Activated CD4-positive, alpha-beta T cell treated with anti-CD3 and anti-CD28 coated beads for 36 hours (primary cell): Measurements from ENCODE around the gene CTNNB1. TPM values are rescaled to one million over a fixed set of nuclear protein-coding genes. Genes with fewer than 3 reads are reported as not detected.
"Not testable (repeated sequence)": the region's sequence is repeated elsewhere in the genome, so short reads cannot be mapped to it uniquely, and the experiment has no call there.

ENCODE experiments used
- ATAC-seq: fragments of 200-7000 bp; cut with Tn5 transposase; one replicate; pipeline ENCODE4 v1.10.0; 2021; ENCODE audit warnings: mild to moderate bottlenecking, moderate library complexity
- CTCF ChIA-PET: fragments of 350-600 bp; sonication (Branson Sonifier 250); formaldehyde crosslinking; loops from one replicate; lab custom pipeline; 2021; ENCODE audit warnings: antibody characterized with exemption; lab: Charles Lee
- POLR2A ChIA-PET: fragments of 350-600 bp; sonication (Branson Sonifier 250); formaldehyde crosslinking; loops from one replicate; lab custom pipeline; 2021; ENCODE audit warnings: antibody characterized with exemption, inconsistent platforms; lab: Charles Lee
- DNase-seq: peaks from one replicate; pipeline ENCODE4 v3.0.0-alpha.2; 2020
- H3K27ac Mint-ChIP-seq: one replicate; pipeline ENCODE4 v1.8.0; 2021; ENCODE audit warnings: mixed read lengths
- H3K27me3 Mint-ChIP-seq: one replicate; pipeline ENCODE4 v1.8.0; 2021; ENCODE audit warnings: mixed read lengths
- H3K36me3 Mint-ChIP-seq: one replicate; pipeline ENCODE4 v1.8.0; 2021; ENCODE audit warnings: low read depth, mixed read lengths
- H3K4me1 Mint-ChIP-seq: one replicate; pipeline ENCODE4 v1.8.0; 2021; ENCODE audit warnings: mixed read lengths
- H3K4me3 Mint-ChIP-seq: one replicate; pipeline ENCODE4 v1.8.0; 2021; ENCODE audit warnings: mild to moderate bottlenecking, moderate library complexity, mixed read lengths
- H3K9me3 Mint-ChIP-seq: one replicate; pipeline ENCODE4 v1.8.0; 2021; ENCODE audit warnings: low read depth, mixed read lengths
- intact Hi-C, 2 experiments: fragments of 100-400 bp; cut with DNase I in 1 of 2; cut with micrococcal nuclease in 1 of 2; formaldehyde crosslinking; loops; one replicate each; pipeline versions ENCODE4 v1.14.2 to v1.15.1; 2022 to 2024; cut with DNase I, micrococcal nuclease
- total RNA-seq, 2 experiments: library from RNA; stranded (reverse); gene quantifications; one replicate each; pipeline ENCODE4 v1.2.3, GENCODE V29; 2021

The CTNNB1 gene
- total RNA-seq, 2 experiments from 2014 or later = 114 to 158 TPM

DNA sequence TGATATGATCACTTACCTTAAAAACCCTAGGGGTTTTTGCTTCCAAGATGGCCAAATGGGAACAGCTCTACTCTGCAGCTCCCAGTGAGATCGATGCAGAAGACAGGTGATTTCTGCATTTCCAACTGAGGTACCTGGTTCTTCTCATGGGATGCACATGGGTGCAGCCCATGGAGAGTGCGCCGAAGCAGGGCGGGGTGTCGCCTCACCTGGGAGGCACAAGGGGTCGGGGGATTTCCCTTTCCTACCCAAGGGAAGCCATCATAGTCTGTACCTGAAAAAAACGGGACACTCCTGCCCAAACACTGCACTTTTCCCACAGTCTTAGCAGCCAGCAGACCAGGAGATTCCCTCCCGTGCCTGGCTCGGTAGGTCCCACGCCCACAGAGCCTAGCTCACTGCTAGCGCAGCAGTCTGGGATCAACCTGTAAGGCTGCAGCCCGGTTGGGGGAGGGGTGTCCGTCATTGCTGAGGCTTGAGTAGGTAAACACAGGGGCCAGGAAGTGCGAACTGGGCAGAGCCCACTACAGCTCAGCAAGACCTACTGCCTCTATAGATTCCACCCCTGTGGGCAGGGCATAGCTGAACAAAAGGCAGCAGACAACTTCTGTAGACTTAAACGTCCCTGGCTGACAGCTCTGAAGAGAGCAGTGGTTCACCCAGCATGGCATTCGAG is 78.6 kb downstream of the CTNNB1 start:
- Mint-ChIP-seq H3K9me3 (peaks cover 8% of the 10 kb centered on the region), H3K4me1 (no peaks in the 10 kb centered on the region), H3K27me3 (no peaks in the 10 kb centered on the region), H3K27ac (no peak overlapping the region), H3K4me3 (no peak overlapping the region), H3K36me3 (peaks cover 4% of the 10 kb centered on the region)
- intact Hi-C loops = no loop called here
- POLR2A ChIA-PET = no interaction called here
- CTCF ChIA-PET = no interaction called here
- no peak for ATAC-seq
- DNase-seq = no peak

- H3K9me3 Mint-ChIP-seq, intact Hi-C loops, H3K4me1 Mint-ChIP-seq, ATAC-seq, H3K27ac Mint-ChIP-seq, H3K36me3 Mint-ChIP-seq, DNase-seq, POLR2A ChIA-PET, CTCF ChIA-PET, H3K27me3 Mint-ChIP-seq, H3K4me3 Mint-ChIP-seq: not testable (repeated sequence)
Observed at GRCh38 chr3:41284934-41285333, 85.6 kb downstream of the CTNNB1 start.

DNA sequence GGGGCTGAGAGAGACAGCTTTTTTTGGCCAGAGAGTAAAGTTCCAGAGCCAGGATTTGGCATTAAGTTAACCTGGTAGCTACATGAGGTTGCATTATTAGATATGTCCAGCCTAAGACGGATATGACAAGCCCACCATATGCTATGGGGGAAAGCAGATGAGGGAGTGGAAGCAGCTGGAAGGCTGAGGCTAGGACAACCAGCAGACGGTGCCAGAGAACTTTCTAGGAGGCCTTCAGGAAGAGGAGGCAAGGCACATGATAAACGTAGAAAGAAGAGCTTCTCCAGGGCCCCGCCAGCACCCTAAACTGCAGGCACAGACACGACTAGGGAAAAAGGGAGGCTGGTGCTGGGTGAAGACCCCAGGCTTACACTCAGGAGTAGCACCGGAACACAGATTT is 87.0 kb downstream of the CTNNB1 start:
- POLR2A ChIA-PET = no interaction called here
- no peaks in the 10 kb centered on the region for H3K4me1 Mint-ChIP-seq
- no peaks in the 10 kb centered on the region for H3K27me3 Mint-ChIP-seq
- CTCF ChIA-PET = no interaction called here
- peaks cover 3% of the 10 kb centered on the region for H3K9me3 Mint-ChIP-seq
- DNase-seq (no peak), ATAC-seq (no peak)
- H3K4me3 Mint-ChIP-seq = no peak overlapping the region
- H3K27ac Mint-ChIP-seq = no peak overlapping the region
- H3K36me3 Mint-ChIP-seq = no peaks in the 10 kb centered on the region
- intact Hi-C loops = no loop called here

GRCh38 chr3:41288785-41289184 is 89.5 kb downstream of the CTNNB1 start:
- POLR2A ChIA-PET = no interaction called here
- no peaks in the 10 kb centered on the region for H3K27me3 Mint-ChIP-seq
- H3K9me3 Mint-ChIP-seq = peaks cover 3% of the 10 kb centered on the region
- intact Hi-C loops = no loop called here
- H3K4me1 Mint-ChIP-seq = no peaks in the 10 kb centered on the region
- no peak for DNase-seq
- no peak overlapping the region for H3K4me3 Mint-ChIP-seq
- CTCF ChIA-PET = no interaction called here
- no peak overlapping the region for H3K27ac Mint-ChIP-seq
- no peak for ATAC-seq
- no peaks in the 10 kb centered on the region for H3K36me3 Mint-ChIP-seq
